Measurements from ENCODE around the gene ACSL1. TPM values are rescaled to one million over a fixed set of nuclear protein-coding genes. Genes with fewer than 3 reads are reported as not detected.

Gene ACSL1
- total RNA-seq, 1 experiment from 2014 or later: 3.5 TPM

GRCh38 chr4:184745831-184746795, 79.7 kb downstream of the ACSL1 start:
- Histone ChIP-seq H3K4me2 (ENCODE audit: insufficient read depth, insufficient read length, low read length) (no peak overlapping the region), H4K8ac (replicated peaks; ENCODE audit: insufficient read length, low read depth, low read length) (no peak overlapping the region), H4K20me1 (ENCODE audit: control insufficient read depth, insufficient read depth, insufficient read length) (no peaks in the 10 kb centered on the region), H3K79me2 (ENCODE audit: insufficient read depth, low read length) (no peaks in the 10 kb centered on the region), H3K23me2 (ENCODE audit: insufficient read length, low read depth, low read length, poor library complexity, severe bottlenecking) (no peaks in the 10 kb centered on the region), H2BK15ac (ENCODE audit: low read depth, low read length) (no peak overlapping the region), H2BK5ac (ENCODE audit: insufficient read length, low read length) (no peak overlapping the region), H2AK5ac (ENCODE audit: insufficient read length, low read length) (no peak overlapping the region), H3K18ac (ENCODE audit: insufficient read length, low read depth, low read length) (no peak overlapping the region), H3K23ac (ENCODE audit: insufficient read length, low read depth, low read length) (no peak overlapping the region), H3K4ac (ENCODE audit: low read depth, low read length) (no peak overlapping the region), H2BK120ac (ENCODE audit: low read depth, low read length, poor library complexity, severe bottlenecking) (no peak overlapping the region), H3K79me1 (ENCODE audit: insufficient read depth, low read depth, low read length, poor library complexity, severe bottlenecking) (no peaks in the 10 kb centered on the region), H3T11ph (ENCODE audit: low read length) (no peak overlapping the region), H4K5ac (ENCODE audit: insufficient read length, low read depth, low read length) (no peak overlapping the region), H3K9me3 (ENCODE audit: control insufficient read depth, low read depth, low read length) (no peaks in the 10 kb centered on the region), H3K56ac (ENCODE audit: insufficient read length, low read depth, low read length) (no peak overlapping the region), H3K27me3 (ENCODE audit: insufficient read depth, low read length) (no peaks in the 10 kb centered on the region), H2AFZ (ENCODE audit: low read length) (no peak overlapping the region), H2BK12ac (ENCODE audit: insufficient read length, low read depth, low read length) (no peak overlapping the region), H3K27ac (ENCODE audit: insufficient read length, low read depth, low read length) (no peak overlapping the region), H4K91ac (ENCODE audit: insufficient read length, low read depth, low read length) (no peak overlapping the region), H3K14ac (ENCODE audit: insufficient read depth, low read length) (no peak overlapping the region), H3K9ac (ENCODE audit: extremely low read depth, insufficient read length, low read length) (no peak overlapping the region), H2BK20ac (ENCODE audit: low read depth, low read length, poor library complexity, severe bottlenecking) (no peak overlapping the region), H3K4me1 (ENCODE audit: insufficient read depth, low read length) (peaks cover 3% of the 10 kb centered on the region; the same call in 1 of the 2 replicates)
- Mint-ChIP-seq H3K27me3 (ENCODE audit: low read depth) (peaks cover 14% of the 10 kb centered on the region), H3K4me1 (peaks cover 40 to 45% of the 10 kb centered on the region in 2 experiments), H3K4me3 (peak overlapping the region in 1 of 2 experiments; percentile 27; a peak in 2 of 5 replicates), H3K27ac (no peak overlapping the region; a peak in 1 of 7 replicates), H3K9me3 (peaks cover 11 to 13% of the 10 kb centered on the region in 2 experiments; a peak in 4 of 5 replicates), H3K36me3 (ENCODE audit: insufficient read depth in 1 of 3, low read depth in 3 of 3) (peaks cover 3 to 4% (median 4%) of the 10 kb centered on the region in 3 experiments; a peak in 5 of 7 replicates)
- peak; percentile 53 for DNase-seq
- peak; percentile 82 for TF ChIP-seq CTCF (conservative IDR thresholded peaks at IDR 0.05)
- no CpG with 5 or more reads among the region's 10 CpGs for WGBS (ENCODE audit: extremely low coverage, insufficient read length, low lambda C conversion rate)
